Bone marrow (tissue), 2 donors: ENCODE results near the gene PLCG2.
A peak's percentile ranks its signal among the peaks of the same experiment; 100 is the strongest.
"Not testable (repeated sequence)": the region's sequence is repeated elsewhere in the genome, so short reads cannot be mapped to it uniquely, and the experiment has no call there.

ENCODE experiments used
- DNase-seq, 2 donors: peaks; one replicate each; lab custom pipeline; 2025; lab: John Stamatoyannopoulos, UW

The PLCG2 gene

DNA sequence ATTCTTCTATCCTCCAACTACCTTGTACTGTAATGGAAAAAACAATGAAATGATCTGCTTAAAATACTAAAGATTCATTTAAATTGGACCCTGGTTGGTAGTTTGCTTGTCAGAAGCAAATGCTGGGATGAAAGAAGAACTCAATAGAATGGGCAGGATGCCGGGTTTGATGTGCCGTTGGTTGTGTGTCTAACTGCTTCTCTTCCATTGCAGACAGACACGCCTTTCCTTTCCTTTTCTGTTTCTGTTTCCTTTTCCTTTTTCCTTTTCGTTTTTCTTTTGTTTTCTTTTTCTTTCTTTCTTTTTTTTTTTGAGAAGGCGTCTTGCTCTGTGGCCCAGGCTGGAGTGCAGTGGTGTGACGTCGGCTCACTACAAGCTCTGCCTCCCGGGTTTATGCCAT is 64.6 kb downstream of the PLCG2 start:
- no peak for DNase-seq

DNA sequence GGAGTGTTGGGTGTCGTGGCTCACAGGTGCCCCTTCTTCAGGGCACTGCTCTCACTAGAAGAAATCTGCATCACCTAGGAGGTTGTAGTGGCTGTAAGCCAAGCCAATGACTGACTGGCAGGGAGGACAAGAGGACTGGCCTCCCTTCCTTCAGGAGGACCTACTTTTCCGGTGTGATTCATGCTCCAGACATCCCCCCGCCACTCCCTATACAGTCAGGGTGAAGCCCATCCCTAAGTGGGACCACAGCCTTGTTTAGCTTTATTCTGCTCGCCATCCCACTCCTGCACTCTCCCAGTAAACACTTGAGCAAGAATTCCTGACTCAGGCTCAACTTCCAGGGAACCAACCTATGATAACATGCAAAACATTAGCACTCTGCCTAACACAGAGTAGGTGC is 67.0 kb downstream of the PLCG2 start:
- DNase-seq = no peak

DNA sequence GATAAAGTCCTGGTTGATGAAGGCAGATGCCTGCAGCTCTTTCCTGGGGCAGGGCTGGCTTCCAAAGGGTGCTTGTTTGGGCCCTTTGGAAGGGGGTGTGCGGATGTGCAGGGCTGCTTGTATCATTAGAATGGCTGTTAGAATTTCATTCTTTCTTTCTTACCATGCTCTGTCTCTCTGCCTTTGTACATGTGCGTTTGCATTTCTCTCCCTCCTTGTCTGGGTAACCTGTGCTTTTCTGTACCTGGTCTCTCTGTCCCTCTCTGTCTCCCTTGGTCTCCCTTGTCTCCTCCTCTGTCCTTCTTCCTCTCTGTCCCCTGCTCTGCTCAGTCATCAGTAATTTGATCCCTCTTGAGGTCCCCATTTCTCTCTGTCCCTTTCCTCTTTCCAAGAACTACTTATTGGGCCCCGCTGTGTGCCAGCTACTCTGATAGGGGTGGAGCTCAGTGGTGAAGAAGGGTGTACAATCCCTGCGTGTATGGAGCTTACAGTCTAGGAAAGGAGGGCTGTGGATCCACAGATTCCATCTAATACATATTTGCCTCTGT is 69.3 kb downstream of the PLCG2 start:
- DNase-seq = no peak

DNA sequence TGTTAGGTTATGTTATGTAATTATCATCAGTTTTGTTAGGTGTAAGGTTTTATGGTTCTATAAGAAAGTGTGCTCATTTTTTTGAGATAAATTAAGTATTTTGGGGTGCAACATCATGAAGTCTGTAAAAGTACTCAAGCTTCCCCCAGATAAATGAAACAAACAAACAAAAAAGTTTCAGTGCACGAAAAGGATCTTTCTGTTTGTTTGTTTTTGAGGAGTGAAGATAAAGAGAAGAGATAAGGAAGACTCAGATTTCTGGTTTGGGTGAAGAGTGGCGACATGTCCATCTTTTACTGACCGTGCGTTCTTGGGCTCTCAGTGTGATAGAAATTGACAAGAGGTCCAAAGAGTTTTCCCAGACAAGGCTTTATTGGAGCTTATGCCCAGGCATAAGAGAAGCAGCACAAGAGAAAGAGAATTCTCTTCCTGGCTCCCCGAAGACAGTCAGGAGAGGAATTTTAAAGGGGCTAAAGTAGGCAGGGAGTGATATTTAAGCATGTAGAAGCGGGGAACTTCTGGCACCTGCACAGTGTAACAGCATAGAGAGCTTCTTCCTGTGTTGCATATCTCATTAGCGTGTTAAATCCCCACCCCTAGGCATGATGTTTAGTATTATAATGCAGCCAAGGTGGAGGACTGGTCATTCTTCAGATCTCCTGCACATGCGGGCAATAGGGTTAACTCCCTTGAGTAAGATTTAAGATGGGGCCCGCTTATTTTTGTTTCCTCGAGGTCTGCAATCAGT is 71.3 kb downstream of the PLCG2 start:
- DNase-seq = no peak

DNA sequence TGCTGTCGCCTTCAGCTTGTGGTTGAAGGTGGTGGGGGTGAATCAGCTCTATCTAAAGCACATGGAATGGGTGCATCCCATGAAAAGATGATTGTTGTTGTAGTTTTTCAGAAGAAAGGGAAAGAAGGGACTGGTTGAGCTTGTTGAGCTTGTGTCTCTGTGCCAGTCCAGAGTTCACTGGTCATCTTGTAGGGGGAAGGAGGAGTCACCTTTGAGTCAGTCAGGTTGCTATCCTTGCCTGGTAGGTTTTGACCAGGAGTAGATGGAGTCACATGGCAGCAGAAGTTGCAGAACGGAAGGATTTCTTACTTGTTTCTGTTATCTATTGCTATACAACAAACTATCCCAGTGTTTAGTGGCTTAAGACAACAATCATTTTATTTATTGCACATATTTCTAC is 73.3 kb downstream of the PLCG2 start:
- no peak for DNase-seq

DNA sequence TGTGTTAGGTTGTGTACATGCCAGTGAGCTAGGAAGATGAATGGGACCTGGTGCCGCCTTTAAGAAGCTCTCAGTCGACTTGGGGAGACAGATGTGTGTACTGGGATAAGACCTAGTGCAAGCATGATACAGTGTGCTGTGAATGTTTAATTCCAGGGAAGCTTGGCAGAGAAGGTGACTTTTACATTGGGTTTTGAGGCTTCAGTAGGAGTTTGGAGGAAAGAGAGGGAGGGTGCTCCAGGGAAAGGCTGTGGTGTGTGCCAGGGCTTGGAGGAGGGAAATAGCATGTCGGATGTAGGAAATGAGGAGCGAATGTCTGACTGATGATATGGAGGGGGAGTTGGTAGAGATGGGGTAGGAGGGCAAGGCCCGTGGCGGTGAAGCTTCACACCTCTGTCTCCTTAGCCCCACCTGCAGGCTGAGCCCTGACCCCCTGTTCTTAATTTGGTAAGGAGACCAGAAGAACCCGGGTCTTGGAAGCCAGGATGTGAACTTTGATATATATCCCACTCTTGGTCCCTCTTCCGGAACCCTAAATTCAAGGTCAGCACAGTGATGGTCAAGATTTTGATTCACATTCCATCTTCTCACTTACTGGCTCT is 76.6 kb downstream of the PLCG2 start:
- DNase-seq = no peak

DNA sequence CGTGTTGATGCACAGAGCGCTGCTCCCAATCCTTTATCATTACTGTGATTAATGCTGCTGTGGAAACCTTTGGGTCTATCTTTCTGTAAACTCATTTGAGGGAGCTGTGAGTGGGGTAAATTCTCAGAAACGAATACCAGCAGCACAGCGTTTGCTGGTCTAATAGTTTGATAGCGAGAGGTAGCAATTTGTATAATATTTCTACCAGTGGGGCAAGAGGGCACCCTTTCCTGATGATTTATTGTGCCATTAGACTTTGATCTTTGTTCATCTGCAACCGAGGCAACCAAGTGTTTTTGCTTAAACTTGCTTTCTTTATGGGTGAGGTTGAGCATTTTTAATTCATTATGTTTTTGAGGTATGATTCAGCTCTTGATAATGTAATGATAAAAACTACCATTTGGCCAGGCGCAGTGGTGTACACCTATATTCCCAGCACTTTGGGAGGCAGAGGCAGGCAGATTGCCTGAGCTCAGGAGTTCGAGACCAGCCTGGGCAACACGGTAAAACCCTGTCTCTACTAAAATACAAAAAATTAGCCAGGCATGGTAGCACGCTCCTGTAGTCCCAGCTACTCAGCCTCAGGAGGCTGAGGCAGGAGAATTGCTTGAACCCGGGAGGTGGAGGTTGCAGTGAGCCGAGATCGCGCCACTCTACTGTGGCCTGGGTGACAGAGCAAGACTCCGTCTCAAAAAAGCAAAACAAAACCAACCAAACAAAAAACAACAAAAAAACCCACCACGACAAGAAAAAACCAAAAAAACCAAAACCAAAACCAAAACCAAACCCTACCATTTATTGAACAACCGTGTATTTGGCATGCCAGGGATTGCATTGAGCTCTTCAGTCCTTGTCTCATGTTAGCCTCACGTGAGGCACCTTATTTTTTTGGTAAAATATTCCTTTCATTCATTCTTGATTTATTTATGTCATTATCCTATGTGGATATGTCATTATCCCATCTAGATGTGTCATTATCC is 81.5 kb downstream of the PLCG2 start:
- no peak for DNase-seq

DNA sequence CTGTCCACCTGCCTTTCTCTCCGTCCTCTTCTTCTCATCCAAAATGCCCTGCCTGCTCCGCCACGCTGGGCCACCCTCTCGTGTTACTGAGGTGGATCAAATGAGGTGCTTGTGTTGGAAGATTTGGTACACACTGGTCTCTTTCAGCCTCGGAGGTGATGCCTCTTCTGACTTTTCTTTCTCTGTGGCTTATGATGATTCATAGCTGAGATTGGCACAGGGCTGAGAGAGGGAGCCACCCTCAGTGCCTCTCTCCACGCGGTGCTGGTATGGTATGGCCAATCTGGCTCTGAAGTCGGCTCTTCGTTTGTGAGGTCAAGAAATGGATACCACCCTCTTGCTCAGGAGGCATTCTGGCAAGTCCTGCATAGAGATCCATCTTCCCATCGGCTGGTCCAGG is 82.4 kb downstream of the PLCG2 start:
- DNase-seq = no peak

DNA sequence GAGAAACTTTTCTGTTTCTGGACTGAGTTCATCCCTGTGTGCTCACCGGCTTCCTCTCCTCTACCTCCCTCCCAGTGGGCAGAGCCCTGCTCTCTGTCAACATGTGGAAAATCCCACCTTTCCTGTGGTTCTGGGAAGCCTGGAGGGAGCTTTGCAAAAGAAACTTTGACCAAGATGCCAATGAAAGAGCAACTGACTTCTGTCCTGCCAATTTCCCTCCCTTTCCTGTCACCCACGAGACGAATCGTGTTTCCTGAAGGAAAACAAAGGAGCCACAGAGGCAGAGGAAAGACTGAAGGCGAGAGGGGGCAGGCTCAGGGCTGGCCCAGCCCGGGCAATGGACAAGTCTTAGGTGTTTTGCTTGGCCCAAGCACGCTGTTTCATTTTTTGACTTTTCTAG is 82.8 kb downstream of the PLCG2 start:
- no peak for DNase-seq

DNA sequence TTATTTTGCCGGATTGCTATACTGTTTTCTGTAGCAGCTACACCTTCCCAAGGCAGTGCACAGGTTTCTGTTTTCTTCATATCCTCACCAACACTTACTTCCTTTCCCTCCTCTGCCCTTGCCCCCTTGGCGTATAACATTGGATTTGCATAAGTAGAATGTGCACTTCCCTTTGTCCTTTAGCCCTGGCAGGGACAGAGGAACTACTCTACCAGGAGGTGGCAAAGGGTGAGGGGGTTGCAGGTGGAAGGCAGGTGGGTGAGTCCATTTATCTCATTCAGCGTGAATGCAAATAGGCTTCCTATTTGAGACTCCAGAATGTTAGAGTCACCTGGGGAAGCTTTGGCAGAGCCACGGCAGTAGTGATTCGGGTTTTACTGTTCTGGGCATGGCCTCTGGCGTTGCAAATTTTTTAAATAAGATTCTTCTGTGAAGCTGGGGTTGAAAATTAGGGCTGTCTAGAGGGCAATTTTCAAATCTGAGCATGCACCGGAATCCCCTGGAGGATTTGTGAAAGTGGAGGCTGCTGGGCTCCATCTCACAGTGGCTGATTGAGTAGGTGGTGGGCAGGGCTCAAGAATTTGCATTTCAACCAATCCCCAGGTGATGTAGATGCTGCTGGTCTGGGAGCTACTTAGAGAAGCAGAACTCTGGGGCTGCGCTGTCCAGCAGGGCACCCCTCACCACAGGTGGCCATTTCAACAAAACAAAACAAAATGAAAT is 84.7 kb downstream of the PLCG2 start:
- no peak for DNase-seq

DNA sequence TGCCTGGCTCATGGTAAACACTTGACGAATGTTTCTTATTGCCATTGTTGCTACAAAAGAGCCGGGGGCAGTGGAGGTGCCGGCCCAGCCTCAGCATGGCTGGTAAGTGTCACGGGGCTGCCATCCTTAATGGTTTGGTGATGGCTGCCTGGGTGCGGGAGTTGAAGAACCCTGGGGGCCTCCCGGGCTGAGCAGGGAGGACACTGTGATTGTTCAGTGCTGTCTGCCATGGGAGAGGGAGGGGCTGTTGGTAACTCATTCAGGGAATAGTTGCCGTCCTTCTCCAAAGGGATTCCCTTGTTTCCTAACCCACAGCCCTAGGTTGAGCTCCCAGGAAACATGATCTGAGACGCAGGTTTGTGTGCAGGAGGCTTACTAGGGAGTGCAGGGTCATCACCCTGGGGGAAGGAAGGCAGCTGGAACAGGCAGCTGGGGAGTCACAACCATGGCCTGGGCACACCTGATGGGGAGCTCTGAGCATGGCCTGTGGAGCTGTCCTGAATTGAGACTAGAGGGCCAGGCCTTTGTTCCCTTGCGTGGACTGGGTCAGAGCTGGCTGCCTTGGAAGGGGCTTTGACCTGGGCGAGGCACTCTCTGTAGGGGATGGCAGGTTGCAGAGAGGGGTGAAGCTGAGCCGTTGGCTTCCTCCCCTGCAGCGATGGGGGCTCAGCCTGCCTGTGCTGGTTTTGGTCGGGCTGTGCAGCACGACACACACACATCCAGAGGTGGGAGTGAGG is 85.7 kb downstream of the PLCG2 start:
- DNase-seq = no peak

DNA sequence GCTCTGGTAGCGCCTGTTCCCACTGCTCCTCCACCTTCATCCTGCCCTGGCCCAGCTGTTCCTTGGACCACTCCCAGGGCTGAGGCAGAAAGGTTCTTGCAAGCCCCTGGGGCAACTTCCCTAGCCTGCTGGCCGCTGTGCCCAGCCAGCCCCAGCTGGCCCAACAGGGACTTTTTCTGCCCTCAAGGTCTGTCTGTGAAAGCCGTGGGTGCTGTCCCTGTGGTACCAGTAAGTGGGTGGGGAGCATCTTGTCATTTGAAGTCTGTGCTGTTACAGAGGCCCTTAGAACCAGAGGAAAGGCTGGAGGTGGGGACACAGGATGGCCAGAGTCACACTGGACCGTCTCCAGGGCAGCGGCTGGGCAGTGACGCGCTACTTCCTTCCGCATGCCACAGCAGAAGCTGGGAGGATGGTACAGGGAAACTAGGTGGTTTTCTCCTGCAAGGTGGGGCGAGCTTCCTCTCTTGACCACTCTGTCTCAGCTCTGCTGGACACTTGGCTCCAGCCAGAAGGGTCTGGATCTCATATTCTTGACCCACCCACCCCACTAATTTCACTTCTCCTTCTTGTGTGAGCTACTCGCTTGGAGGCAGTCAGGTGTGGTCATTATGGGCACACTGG is 87.8 kb downstream of the PLCG2 start:
- no peak for DNase-seq

DNA sequence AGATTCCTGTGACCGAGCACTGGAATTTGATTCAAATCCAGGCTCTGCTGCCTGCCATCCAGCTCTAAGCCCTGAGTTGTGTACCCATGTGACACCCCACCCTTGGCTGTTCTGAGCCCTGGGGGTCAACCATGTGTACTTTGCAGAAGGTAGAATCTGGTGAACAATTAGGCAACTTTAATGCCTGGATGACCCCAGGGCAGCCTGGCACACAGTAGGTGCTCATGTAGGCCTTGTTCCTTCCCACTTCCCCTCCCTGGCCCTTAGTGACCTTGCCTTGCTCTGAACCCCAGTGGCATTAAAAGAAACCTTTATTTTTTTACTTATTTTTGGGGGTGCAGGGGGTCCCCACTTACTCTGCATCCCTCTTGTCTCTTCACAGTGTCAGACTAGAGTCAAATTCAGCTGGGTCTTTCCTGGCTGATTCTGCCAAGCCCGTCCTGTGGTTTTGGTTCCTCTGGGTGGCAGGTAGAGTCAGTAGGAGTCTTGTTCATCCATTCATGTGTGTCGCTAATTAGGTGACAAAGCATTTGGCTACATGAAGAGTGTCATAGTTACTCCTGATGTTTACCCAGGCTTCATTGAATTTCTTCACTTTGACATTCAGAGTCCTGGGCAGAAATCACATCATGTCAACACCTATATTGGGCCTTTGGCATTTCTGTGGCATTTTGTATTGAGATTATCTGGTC is 89.1 kb downstream of the PLCG2 start:
- no peak for DNase-seq

DNA sequence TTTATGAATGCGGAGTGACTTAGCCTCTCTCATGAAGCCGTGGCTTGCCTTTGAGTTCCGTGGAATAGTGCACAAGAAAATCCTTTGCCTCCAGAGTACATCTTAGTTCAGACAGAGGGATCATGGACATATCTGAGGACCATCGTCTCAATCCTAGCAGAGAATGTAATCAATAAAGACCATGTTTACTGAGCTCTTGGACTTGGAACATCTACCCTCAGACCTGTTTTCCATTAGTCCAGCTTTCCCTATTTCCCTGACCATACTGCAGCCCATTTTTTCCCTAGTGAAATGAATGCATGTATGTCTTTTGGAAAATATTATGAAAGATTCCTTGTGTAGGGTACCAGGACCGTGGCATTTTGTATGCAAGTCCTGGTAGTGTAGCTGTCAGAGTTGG is 90.2 kb downstream of the PLCG2 start:
- DNase-seq = no peak

DNA sequence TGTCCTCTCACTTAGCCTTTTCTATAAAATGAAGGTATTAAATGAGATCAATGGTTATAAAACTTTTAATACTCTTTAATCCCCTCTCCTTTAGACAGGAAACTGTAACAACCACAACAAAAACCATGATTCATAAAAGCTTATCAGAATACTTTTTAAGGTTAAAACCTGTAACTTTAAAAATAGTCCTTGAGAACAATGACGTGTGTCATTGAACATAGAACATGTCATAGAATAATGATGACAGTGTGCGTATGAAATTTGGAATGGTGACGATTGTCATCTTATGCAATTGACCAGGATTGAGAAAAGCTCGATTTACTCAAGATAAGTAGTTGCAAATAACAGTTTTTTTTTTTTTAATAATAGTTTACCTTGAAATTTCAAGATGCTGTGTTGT is 94.1 kb downstream of the PLCG2 start:
- DNase-seq = no peak

DNA sequence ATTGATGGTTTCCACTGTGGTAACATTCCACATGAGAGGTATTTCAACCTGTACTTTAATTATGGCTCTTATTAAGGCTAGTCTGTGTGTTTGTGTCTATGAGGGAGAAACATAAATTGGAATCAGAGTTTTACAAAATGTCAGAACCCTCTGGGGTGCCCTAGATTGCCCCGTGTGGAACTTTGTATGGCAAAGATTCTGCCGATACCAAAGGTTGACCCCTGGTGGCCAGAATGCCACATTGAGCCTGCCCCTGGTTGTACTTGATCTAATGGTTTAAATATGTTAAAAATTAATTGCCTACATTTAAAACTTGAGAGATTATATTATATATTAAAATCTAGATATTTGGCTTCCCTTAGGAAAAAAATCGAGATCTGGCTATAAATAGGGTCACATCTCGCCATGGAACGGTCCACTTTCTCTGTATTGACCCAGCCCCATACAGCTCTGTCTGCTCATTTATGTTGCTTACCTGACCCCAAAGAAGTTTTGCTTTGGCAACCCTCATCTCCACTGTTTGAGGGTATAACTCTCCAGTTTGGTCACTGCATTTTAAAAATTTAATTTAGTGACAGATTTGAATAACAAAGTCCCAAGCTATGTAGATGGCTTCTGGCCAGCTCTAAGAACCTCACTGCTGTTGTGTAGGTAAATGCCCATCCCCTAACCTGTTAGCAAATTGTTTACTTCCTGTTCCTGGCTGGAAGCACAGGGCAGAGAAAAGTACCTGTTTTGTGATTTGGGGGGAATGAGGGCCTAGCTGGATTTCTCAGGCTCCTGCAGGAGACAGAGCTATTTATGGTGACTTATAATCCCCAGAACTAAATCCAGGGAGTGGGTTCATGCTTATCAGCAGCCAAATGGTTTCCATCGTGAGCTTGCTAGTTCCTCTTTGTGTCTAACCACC is 95.0 kb downstream of the PLCG2 start:
- peak; percentile 23 to 66 for DNase-seq

DNA sequence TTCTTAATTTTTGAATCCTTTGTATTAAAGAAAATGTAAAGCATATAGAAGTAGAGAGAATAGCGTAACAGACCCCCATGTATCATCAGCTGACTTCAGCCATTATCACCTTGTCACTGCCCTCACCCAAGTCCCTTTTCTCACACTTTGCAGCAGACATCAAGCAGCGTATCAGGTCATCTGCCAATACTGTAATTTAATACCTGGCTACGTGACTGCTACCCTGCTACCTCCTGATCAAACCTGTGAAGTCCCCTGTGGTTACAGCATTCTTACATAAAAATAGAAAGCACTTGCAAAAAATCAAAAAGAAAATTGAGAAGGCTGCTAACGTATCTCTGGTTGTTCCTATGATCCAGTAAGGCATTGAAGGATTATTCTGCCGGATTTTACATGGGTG is 96.4 kb downstream of the PLCG2 start:
- DNase-seq = no peak

DNA sequence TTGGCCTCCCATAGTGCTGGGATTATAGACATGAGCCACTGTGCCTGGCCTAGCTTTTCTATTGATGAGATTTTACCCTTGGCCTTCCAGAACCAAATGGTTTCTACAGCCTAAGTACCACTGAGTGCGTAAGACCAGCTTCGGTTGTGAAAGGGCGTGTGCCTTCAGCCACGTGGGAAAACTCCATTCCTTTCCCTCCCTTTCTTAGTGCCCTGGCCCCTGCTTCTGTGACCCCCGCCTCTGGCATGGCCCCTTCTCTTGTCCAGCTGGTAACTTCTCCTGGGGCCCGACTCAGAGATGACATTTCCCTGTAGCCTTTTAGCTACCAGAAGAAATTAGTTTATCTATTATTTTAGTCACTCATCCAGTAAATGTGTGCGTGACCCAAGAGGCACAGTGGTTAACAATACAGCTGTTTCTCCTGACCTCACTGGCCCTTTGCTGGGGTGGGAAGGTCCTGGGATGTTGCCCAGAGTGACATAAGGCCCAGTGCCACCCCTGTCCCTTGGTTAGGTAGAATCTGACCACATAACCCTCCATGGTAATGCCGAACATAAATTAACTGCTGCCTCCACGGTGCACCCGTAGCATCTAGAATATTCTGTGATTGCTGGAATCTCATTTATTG is 97.3 kb downstream of the PLCG2 start:
- no peak for DNase-seq

DNA sequence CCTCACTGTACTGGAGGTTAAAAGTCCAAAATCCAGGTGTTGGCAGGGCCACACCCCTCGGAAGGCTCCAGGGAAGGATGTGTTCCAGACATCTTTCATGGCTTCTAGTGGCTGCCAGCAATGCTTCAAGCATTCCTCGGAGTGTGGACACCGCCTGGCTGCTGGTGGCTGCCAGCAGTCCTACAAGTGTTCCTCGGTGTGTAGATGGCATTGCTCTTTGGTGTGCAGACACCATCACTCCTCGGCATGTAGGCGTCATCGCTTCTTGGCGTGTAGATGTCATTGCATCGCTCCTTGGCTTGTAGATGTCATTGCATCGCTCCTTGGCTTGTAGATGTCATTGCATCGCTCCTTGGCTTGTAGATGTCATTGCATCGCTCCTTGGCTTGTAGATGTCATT is 98.4 kb downstream of the PLCG2 start:
- not testable (repeated sequence) for DNase-seq
